OCI-LY3 (cell line): ENCODE results near the gene CFAP74.

Source experiments
- H2AFZ ChIP-seq: fragments of 200-600, 300-600 bp; shearing (Covaris generic); 2 replicates; pipeline ENCODE4 v1.6.0; 2014; ENCODE audit warnings: antibody characterized with exemption, low read depth, low read length
- H3K27ac ChIP-seq: fragments of 200-600, 300-600 bp; sonication (generic); 2 replicates; pipeline ENCODE4 v1.5.1; 2014; ENCODE audit warnings: mild to moderate bottlenecking, low read length, moderate library complexity, mixed read lengths
- H3K27me3 ChIP-seq: fragments of 200-600, 300-600 bp; sonication (generic); 2 replicates; pipeline ENCODE4 v1.6.1; 2014; ENCODE audit warnings: low read depth, low read length, mixed read lengths
- H3K36me3 ChIP-seq: fragments of 200-600, 300-600 bp; sonication (generic); replicated peaks from 2 replicates; pipeline ENCODE3; 2014; ENCODE audit warnings: low read depth, low read length, mixed read lengths
- H3K4me1 ChIP-seq: fragments of 300-600, 200-600 bp; sonication (generic); 2 replicates; pipeline ENCODE4 v1.6.1; 2014; ENCODE audit warnings: low read length, mixed read lengths
- H3K4me2 ChIP-seq: fragments of 200-600, 300-600 bp; sonication (generic); 2 replicates; pipeline ENCODE4 v1.6.1; 2014; ENCODE audit warnings: low read length, mixed read lengths
- H3K4me3 ChIP-seq: fragments of 300-600, 200-600 bp; sonication (generic); 2 replicates; pipeline ENCODE4 v1.5.1; 2014; ENCODE audit warnings: antibody characterized with exemption, mild to moderate bottlenecking, low read length, moderate library complexity
- H3K79me2 ChIP-seq: fragments of 300-600, 200-600 bp; shearing (Covaris generic); 2 replicates; pipeline ENCODE4 v1.6.1; 2014; ENCODE audit warnings: mild to moderate bottlenecking, low read length, mixed read lengths
- H3K9ac ChIP-seq: fragments of 300-600, 200-600 bp; shearing (Covaris generic); 2 replicates; pipeline ENCODE4 v1.6.0; 2014; ENCODE audit warnings: mild to moderate bottlenecking, low read length, moderate library complexity
- H3K9me3 ChIP-seq: fragments of 200-600, 300-600 bp; shearing (Covaris generic); 2 replicates; pipeline ENCODE4 v1.6.1; 2014; ENCODE audit warnings: low read length, mixed read lengths; ENCODE audit not compliant: insufficient read depth
- H4K20me1 ChIP-seq: fragments of 200-600, 300-600 bp; sonication (generic); 2 replicates; pipeline ENCODE4 v1.6.1; 2016; ENCODE audit warnings: low read length, mixed read lengths; ENCODE audit not compliant: insufficient read depth
- EZH2phosphoT487 ChIP-seq: fragments of 200-600 bp; shearing (Covaris generic); IDR thresholded peaks from 2 replicates; pipeline ENCODE4 v1.6.1; 2018; ENCODE audit warnings: antibody characterized with exemption, mixed run types, low read depth
- TF ChIP-seq, protein P1 (sequence below): fragments of 200-600, 300-600 bp; sonication (generic); IDR thresholded peaks from 2 replicates; pipeline ENCODE4 v1.5.1; 2014; ENCODE audit warnings: antibody characterized with exemption, low read length, low read depth

Gene CFAP74

DNA sequence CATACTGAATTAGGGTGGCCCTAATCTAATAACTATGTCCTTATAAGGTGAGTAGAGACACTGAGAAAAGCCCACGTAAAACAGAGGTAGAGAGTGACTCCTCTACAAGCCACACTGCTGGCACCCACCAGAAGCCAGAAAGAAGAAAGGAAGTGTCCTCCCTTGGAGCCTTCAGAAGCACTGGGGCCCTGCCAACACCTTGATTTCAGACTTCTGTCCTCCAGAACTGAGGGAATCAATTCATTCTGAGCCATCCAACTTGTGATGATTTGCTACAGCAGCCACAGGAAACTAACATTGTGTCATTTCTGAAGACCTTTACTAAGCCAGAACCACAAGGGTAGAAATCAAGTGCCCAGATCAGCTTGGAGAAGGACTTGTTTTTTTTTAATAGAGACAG, 127.7 kb downstream of the CFAP74 start:
- TF ChIP-seq EZH2phosphoT487: no peak
- TF ChIP-seq, protein P1, sequence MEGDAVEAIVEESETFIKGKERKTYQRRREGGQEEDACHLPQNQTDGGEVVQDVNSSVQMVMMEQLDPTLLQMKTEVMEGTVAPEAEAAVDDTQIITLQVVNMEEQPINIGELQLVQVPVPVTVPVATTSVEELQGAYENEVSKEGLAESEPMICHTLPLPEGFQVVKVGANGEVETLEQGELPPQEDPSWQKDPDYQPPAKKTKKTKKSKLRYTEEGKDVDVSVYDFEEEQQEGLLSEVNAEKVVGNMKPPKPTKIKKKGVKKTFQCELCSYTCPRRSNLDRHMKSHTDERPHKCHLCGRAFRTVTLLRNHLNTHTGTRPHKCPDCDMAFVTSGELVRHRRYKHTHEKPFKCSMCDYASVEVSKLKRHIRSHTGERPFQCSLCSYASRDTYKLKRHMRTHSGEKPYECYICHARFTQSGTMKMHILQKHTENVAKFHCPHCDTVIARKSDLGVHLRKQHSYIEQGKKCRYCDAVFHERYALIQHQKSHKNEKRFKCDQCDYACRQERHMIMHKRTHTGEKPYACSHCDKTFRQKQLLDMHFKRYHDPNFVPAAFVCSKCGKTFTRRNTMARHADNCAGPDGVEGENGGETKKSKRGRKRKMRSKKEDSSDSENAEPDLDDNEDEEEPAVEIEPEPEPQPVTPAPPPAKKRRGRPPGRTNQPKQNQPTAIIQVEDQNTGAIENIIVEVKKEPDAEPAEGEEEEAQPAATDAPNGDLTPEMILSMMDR: no peak
- Histone ChIP-seq H3K36me3 (peaks cover 42% of the 10 kb centered on the region), H3K79me2 (peaks cover 100% of the 10 kb centered on the region), H3K9ac (no peak overlapping the region), H2AFZ (no peak overlapping the region), H3K27ac (no peak overlapping the region), H3K9me3 (no peaks in the 10 kb centered on the region), H3K27me3 (no peaks in the 10 kb centered on the region), H3K4me3 (no peak overlapping the region), H3K4me1 (no peaks in the 10 kb centered on the region), H3K4me2 (no peak overlapping the region), H4K20me1 (peaks cover 93% of the 10 kb centered on the region)

DNA sequence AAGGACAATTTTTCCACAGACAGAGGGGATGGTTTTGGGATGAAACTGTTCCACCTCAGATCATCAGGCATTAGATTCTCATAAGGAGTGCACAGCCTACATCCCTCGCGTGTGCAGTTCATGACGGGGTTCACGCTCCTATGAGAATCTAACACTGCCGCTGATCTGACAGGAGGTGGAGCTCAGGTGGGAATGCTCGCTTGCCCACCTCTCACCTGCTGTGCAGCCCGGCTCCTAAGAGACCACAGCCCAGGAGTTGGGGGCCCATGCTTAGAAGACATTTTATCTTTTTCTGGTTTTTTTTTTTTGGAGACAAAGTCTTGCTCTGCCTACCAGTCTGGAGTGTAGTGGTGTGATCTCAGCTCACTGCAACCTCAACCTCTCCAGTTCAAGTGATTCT, 128.7 kb downstream of the CFAP74 start:
- H3K36me3 ChIP-seq: peaks cover 42% of the 10 kb centered on the region
- peaks cover 100% of the 10 kb centered on the region for H3K79me2 ChIP-seq
- H3K9ac ChIP-seq: no peak overlapping the region
- no peaks in the 10 kb centered on the region for H3K9me3 ChIP-seq
- peaks cover 4% of the 10 kb centered on the region; the same call in 1 of the 2 replicates for H3K4me1 ChIP-seq
- no peak overlapping the region for H2AFZ ChIP-seq
- no peaks in the 10 kb centered on the region for H3K27me3 ChIP-seq
- TF ChIP-seq, protein P1: no peak
- no peak for TF ChIP-seq EZH2phosphoT487
- H3K27ac ChIP-seq: no peak overlapping the region
- H3K4me2 ChIP-seq: no peak overlapping the region
- H4K20me1 ChIP-seq: peaks cover 94% of the 10 kb centered on the region
- H3K4me3 ChIP-seq: no peak overlapping the region

DNA sequence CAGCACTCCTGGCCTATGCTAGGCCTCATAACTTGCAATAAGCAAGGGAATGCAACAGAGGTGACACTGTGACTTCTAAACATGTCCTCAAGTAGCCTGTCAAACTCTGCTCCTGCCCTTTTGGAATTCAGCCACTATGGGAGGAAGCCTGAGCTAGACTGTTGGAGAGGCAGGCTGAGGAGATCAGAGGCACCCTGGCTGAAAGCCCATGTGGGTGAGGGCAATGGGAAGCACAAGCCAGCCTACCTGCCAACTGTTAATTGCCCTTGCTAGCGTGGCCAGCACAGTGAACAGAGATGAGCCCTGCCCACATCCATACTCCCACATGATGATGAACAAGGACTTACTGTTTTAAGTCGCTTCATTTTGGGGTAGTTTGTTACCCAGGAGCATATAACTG, 130.4 kb downstream of the CFAP74 start:
- peaks cover 11% of the 10 kb centered on the region; the same call in 1 of the 2 replicates for H3K4me1 ChIP-seq
- peaks cover 35% of the 10 kb centered on the region for H3K36me3 ChIP-seq
- H4K20me1 ChIP-seq: peaks cover 94% of the 10 kb centered on the region
- H3K9ac ChIP-seq: no peak overlapping the region
- no peaks in the 10 kb centered on the region for H3K27me3 ChIP-seq
- no peak overlapping the region for H3K4me3 ChIP-seq
- H3K4me2 ChIP-seq: no peak overlapping the region
- no peak for TF ChIP-seq EZH2phosphoT487
- TF ChIP-seq, protein P1: no peak
- no peaks in the 10 kb centered on the region for H3K9me3 ChIP-seq
- H3K79me2 ChIP-seq: peaks cover 100% of the 10 kb centered on the region
- H3K27ac ChIP-seq: no peak overlapping the region
- no peak overlapping the region for H2AFZ ChIP-seq

DNA sequence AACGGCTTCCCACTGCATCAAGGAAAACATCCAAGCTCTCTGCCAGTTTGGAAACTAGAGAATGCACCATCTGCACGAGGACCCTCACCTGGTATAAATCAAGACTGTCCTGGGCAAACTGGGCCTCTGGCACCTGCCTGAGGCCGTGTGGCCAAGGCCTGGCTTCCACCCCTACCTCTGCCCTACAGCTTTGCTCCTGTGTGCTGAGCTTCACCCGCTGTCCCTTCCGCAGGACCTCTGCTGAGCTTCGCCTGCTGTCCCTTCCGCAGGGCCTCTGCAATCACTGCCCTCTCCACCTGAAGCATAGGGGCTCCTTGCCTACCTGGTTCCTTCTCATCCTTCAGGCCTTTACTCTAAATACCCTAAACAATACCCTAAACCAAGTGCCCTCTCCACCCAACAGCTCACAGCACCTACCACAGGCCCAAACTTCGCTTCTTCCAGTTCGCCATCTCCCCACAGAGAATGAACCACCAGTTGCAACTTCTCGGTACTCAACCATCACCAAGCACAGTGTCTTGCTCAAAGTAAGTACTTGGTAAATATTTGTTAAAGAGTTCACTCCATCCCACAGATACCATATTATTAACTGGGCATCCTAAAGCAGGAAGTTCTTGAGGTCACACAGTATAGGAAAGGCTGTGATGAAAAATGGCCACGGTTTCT, 131.1 kb downstream of the CFAP74 start:
- peaks cover 35% of the 10 kb centered on the region for H3K36me3 ChIP-seq
- H3K79me2 ChIP-seq: peaks cover 100% of the 10 kb centered on the region
- H3K9ac ChIP-seq: no peak overlapping the region
- H3K27me3 ChIP-seq: no peaks in the 10 kb centered on the region
- no peak overlapping the region for H3K4me2 ChIP-seq
- H3K4me3 ChIP-seq: no peak overlapping the region
- H4K20me1 ChIP-seq: peaks cover 94% of the 10 kb centered on the region
- H3K4me1 ChIP-seq: peaks cover 11% of the 10 kb centered on the region; the same call in 1 of the 2 replicates
- H3K9me3 ChIP-seq: no peaks in the 10 kb centered on the region
- H2AFZ ChIP-seq: no peak overlapping the region
- no peak for TF ChIP-seq EZH2phosphoT487
- TF ChIP-seq, protein P1: no peak
- no peak overlapping the region for H3K27ac ChIP-seq
